Calu3 (cell line): ENCODE data around the gene TMEM260. TPM values are rescaled to one million over a fixed set of nuclear protein-coding genes. Genes with fewer than 3 reads are reported as not detected.

ENCODE experiments used
- BruUV-seq: library from RNA; stranded (reverse); fragments of 400-500 nt; replicated peaks from 2 replicates; lab custom pipeline; 2021; lab: Mats Ljungman, UMichigan
- CTCF ChIA-PET: fragments of 300-600 bp; sonication (Branson Sonifier 250); formaldehyde crosslinking; loops from one replicate; lab custom pipeline; 2022; ENCODE audit warnings: antibody characterized with exemption; lab: Charles Lee
- DNase-seq: peaks from one replicate; pipeline ENCODE4 v3.0.0; 2022
- H3K27ac Mint-ChIP-seq: one replicate; pipeline ENCODE4 v1.8.0; 2022; ENCODE audit warnings: mixed read lengths; ENCODE audit not compliant: unreplicated experiment
- H3K27me3 Mint-ChIP-seq: one replicate; pipeline ENCODE4 v1.8.0; 2022; ENCODE audit warnings: mixed read lengths; ENCODE audit not compliant: unreplicated experiment
- H3K36me3 Mint-ChIP-seq: one replicate; pipeline ENCODE4 v1.8.0; 2022; ENCODE audit warnings: mild to moderate bottlenecking, moderate library complexity, mixed read lengths; ENCODE audit not compliant: insufficient read depth, unreplicated experiment
- H3K4me1 Mint-ChIP-seq: one replicate; pipeline ENCODE4 v1.8.0; 2022; ENCODE audit warnings: mild to moderate bottlenecking, low read depth, mixed read lengths; ENCODE audit not compliant: unreplicated experiment
- H3K4me3 Mint-ChIP-seq: one replicate; pipeline ENCODE4 v1.8.0; 2022; ENCODE audit warnings: mild to moderate bottlenecking, low read depth, moderate library complexity, mixed read lengths; ENCODE audit not compliant: unreplicated experiment
- H3K9me3 Mint-ChIP-seq: one replicate; pipeline ENCODE4 v1.8.0; 2022; ENCODE audit warnings: low read depth, mixed read lengths; ENCODE audit not compliant: unreplicated experiment
- CTCF ChIP-seq: fragments of 200-600 bp; IDR thresholded peaks from one replicate; pipeline ENCODE4 v1.8.0; 2022; ENCODE audit warnings: antibody characterized with exemption; ENCODE audit not compliant: unreplicated experiment
- intact Hi-C: fragments of 100-400 bp; cut with micrococcal nuclease; formaldehyde crosslinking; loops from one replicate; pipeline ENCODE4 v1.10.0; 2022; ENCODE audit not compliant: unreplicated experiment
- total RNA-seq: library from RNA; stranded (reverse); gene quantifications from 2 replicates; pipeline ENCODE4 v1.2.3, GENCODE V29; 2022

Gene TMEM260
- total RNA-seq, 1 experiment from 2014 or later = 18.3 TPM

- Mint-ChIP-seq H3K27me3 (peaks cover 46% of the 10 kb centered on the region), H3K4me1 (no peaks in the 10 kb centered on the region), H3K9me3 (no peaks in the 10 kb centered on the region), H3K27ac (no peak overlapping the region), H3K36me3 (no peaks in the 10 kb centered on the region), H3K4me3 (no peak overlapping the region)
- CTCF ChIA-PET = no interaction called here
- no peak for DNase-seq
- no TSS peak for BruUV-seq
- intact Hi-C loops = no loop called here
- TF ChIP-seq CTCF = no peak
Observed at GRCh38 chr14:56569174-56569573, 10.4 kb upstream of the TMEM260 start.

- CTCF ChIA-PET = interaction anchor here (0.7 to 1.2 kb wide), 2 partner anchors 9 to 1014 kb away, joined by 4 read pairs; partner anchors contain the start of gene TMEM260
- no peak for DNase-seq
- Mint-ChIP-seq H3K36me3 (no peaks in the 10 kb centered on the region), H3K27me3 (peaks cover 36% of the 10 kb centered on the region), H3K27ac (no peak overlapping the region), H3K4me1 (no peaks in the 10 kb centered on the region), H3K4me3 (no peak overlapping the region), H3K9me3 (no peaks in the 10 kb centered on the region)
- no TSS peak for BruUV-seq
- TF ChIP-seq CTCF = no peak
- intact Hi-C loops = no loop called here
Observed at GRCh38 chr14:56570295-56570694, 9.3 kb upstream of the TMEM260 start.

GRCh38 chr14:56580221-56580711 is 668 bp downstream of the TMEM260 start:
- H3K4me3 Mint-ChIP-seq = peak overlapping the region; percentile 78
- intact Hi-C loops = loop anchor here (10.0 kb wide), 1 partner anchor 605 kb away; no protein-coding TSS in a partner anchor
- H3K4me1 Mint-ChIP-seq = peaks cover 31% of the 10 kb centered on the region
- no peaks in the 10 kb centered on the region for H3K27me3 Mint-ChIP-seq
- DNase-seq = no peak
- peak overlapping the region; percentile 70 for H3K27ac Mint-ChIP-seq
- peaks cover 16% of the 10 kb centered on the region for H3K36me3 Mint-ChIP-seq
- CTCF ChIA-PET = interaction anchor here (0.8 kb wide), 1 partner anchor 10 kb away, joined by 4 read pairs; no protein-coding TSS in a partner anchor
- H3K9me3 Mint-ChIP-seq = no peaks in the 10 kb centered on the region
- no TSS peak for BruUV-seq
- no peak for TF ChIP-seq CTCF

GRCh38 chr14:56581041-56581727 is 1.6 kb downstream of the TMEM260 start:
- intact Hi-C loops = loop anchor here (10.0 kb wide), 1 partner anchor 604 kb away; no protein-coding TSS in a partner anchor
- TF ChIP-seq CTCF = no peak
- DNase-seq = no peak
- BruUV-seq = no TSS peak
- no peak overlapping the region for H3K27ac Mint-ChIP-seq
- peaks cover 16% of the 10 kb centered on the region for H3K36me3 Mint-ChIP-seq
- CTCF ChIA-PET = no interaction called here
- H3K4me3 Mint-ChIP-seq = peak overlapping the region; percentile 78
- H3K27me3 Mint-ChIP-seq = no peaks in the 10 kb centered on the region
- no peaks in the 10 kb centered on the region for H3K9me3 Mint-ChIP-seq
- H3K4me1 Mint-ChIP-seq = peaks cover 31% of the 10 kb centered on the region
